Keratinocyte (primary cell): ENCODE data around the gene DOCK3.

Experiments used
- CTCF ChIP-seq, 3 experiments: IDR thresholded peaks in 1 of 3; conservative IDR thresholded peaks in 1 of 3; optimal IDR thresholded peaks in 1 of 3; 2 replicates in 2 of 3; 3 replicates in 1 of 3; pipeline versions ENCODE3 to v1.5.1; 2011; ENCODE audit warnings: low read length in 3 of 3, mild to moderate bottlenecking in 3 of 3, moderate library complexity in 2 of 3, control low read depth in 1 of 3, inconsistent platforms in 1 of 3; ENCODE audit not compliant: insufficient read depth in 2 of 3; ENCODE audit errors: extremely low read depth in 1 of 3
- EZH2 ChIP-seq: IDR thresholded peaks from one replicate; pipeline ENCODE4 v1.6.1; 2012; ENCODE audit warnings: inconsistent platforms, mild to moderate bottlenecking, low read length, moderate library complexity

DNA sequence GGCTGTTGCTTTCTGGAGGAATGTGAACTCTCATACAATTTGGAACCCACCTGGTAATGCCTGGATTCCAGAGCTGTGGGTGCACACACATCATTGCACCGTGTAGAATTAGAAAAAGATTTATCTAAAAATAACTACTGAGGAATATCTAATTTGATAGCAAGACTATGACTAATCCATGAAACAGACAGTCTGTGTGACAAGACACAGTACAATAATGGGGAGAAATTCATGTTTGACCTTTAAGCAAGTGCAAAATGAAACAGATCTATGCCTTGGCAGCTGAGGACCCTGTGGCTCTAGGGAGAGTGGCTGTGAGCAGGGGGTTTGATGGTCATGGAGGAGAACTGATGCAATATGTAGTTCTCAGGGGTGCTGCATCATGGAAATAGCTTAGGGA lies 7.9 kb upstream of the DOCK3 start:
- TF ChIP-seq CTCF (optimal IDR thresholded peaks at IDR 0.05 in 1 of 3, IDR thresholded peaks at IDR 0.05 in 1 of 3, conservative IDR thresholded peaks at IDR 0.05 in 1 of 3; ENCODE audit: extremely low read depth in 1 of 3, insufficient read depth in 2 of 3, low read length in 3 of 3) = no peak
- no peak for TF ChIP-seq EZH2
